Activated CD4-positive, alpha-beta T cell treated with anti-CD3 and anti-CD28 coated beads, Interleukin-2, amount 10 ng/mL, durations not matched to agents 7 days and 5 days (primary cell): ENCODE measurements around the gene DNAL4. TPM values are rescaled to one million over a fixed set of nuclear protein-coding genes. Genes with fewer than 3 reads are reported as not detected.

Experiments used
- CTCF ChIA-PET: fragments of 350-600 bp; sonication (Branson Sonifier 250); formaldehyde crosslinking; loops from one replicate; lab custom pipeline; 2021; ENCODE audit warnings: antibody characterized with exemption; lab: Charles Lee
- POLR2A ChIA-PET: fragments of 350-600 bp; sonication (Branson Sonifier 250); formaldehyde crosslinking; loops from one replicate; lab custom pipeline; 2021; ENCODE audit warnings: antibody characterized with exemption; lab: Charles Lee
- DNase-seq: peaks from one replicate; pipeline ENCODE4 v3.0.0-alpha.2; 2020
- H3K27ac Mint-ChIP-seq: one replicate; pipeline ENCODE4 v1.8.0; 2021; ENCODE audit warnings: mild to moderate bottlenecking, moderate library complexity, mixed read lengths
- H3K27me3 Mint-ChIP-seq: one replicate; pipeline ENCODE4 v1.8.0; 2021; ENCODE audit warnings: mixed read lengths
- H3K36me3 Mint-ChIP-seq: one replicate; pipeline ENCODE4 v1.8.0; 2021; ENCODE audit warnings: low read depth, mixed read lengths
- H3K4me1 Mint-ChIP-seq: one replicate; pipeline ENCODE4 v1.8.0; 2021; ENCODE audit warnings: mixed read lengths
- H3K4me3 Mint-ChIP-seq: one replicate; pipeline ENCODE4 v1.8.0; 2021; ENCODE audit warnings: mild to moderate bottlenecking, moderate library complexity, mixed read lengths
- H3K9me3 Mint-ChIP-seq: one replicate; pipeline ENCODE4 v1.8.0; 2021; ENCODE audit warnings: mixed read lengths
- total RNA-seq, 2 experiments: library from RNA; stranded (reverse); gene quantifications; one replicate each; pipeline ENCODE4 v1.2.3, GENCODE V29; 2021

DNAL4 gene
- total RNA-seq, 2 experiments from 2014 or later = 7.9 to 10.2 TPM

GRCh38 chr22:38760477-38761201, 33.3 kb downstream of the DNAL4 start:
- Mint-ChIP-seq H3K27ac (no peak overlapping the region), H3K4me3 (no peak overlapping the region), H3K36me3 (peaks cover 13% of the 10 kb centered on the region), H3K27me3 (no peaks in the 10 kb centered on the region), H3K4me1 (peaks cover 24% of the 10 kb centered on the region), H3K9me3 (no peaks in the 10 kb centered on the region)
- no peak for DNase-seq
- CTCF ChIA-PET = interaction anchor here (0.6 to 1.2 kb wide), 2 partner anchors 9 to 243 kb away, joined by 4 read pairs; no protein-coding TSS in a partner anchor
- POLR2A ChIA-PET = no interaction called here

GRCh38 chr22:38759005-38759404, 34.9 kb downstream of the DNAL4 start:
- CTCF ChIA-PET = interaction anchor here (1.0 to 2.5 kb wide), 3 partner anchors 10 to 111 kb away, joined by 3 to 18 read pairs (median 3); no protein-coding TSS in a partner anchor
- Mint-ChIP-seq H3K4me1 (peaks cover 24% of the 10 kb centered on the region), H3K9me3 (no peaks in the 10 kb centered on the region), H3K27me3 (no peaks in the 10 kb centered on the region), H3K27ac (peak overlapping the region; percentile 94), H3K4me3 (peak overlapping the region; percentile 93), H3K36me3 (peaks cover 26% of the 10 kb centered on the region)
- no peak for DNase-seq
- POLR2A ChIA-PET = no interaction called here

- Mint-ChIP-seq H3K27me3 (no peaks in the 10 kb centered on the region), H3K27ac (peak overlapping the region; percentile 94), H3K4me1 (peaks cover 26% of the 10 kb centered on the region), H3K4me3 (peak overlapping the region; percentile 93), H3K36me3 (peaks cover 32% of the 10 kb centered on the region), H3K9me3 (no peaks in the 10 kb centered on the region)
- POLR2A ChIA-PET = interaction anchor here (0.6 kb wide), 1 partner anchor 241 kb away, joined by 4 read pairs; no protein-coding TSS in a partner anchor
- CTCF ChIA-PET = interaction anchor here (0.6 to 2.5 kb wide), 3 partner anchors 10 to 544 kb away, joined by 3 to 18 read pairs (median 4); no protein-coding TSS in a partner anchor
- peak; percentile 71 for DNase-seq
These were observed 35.5 kb downstream of the DNAL4 start for GRCh38 chr22:38758276-38758945.

- Mint-ChIP-seq H3K27me3 (no peaks in the 10 kb centered on the region), H3K9me3 (no peaks in the 10 kb centered on the region), H3K27ac (peak overlapping the region; percentile 94), H3K36me3 (peaks cover 41% of the 10 kb centered on the region), H3K4me3 (peak overlapping the region; percentile 93), H3K4me1 (peaks cover 30% of the 10 kb centered on the region)
- CTCF ChIA-PET = interaction anchor here (2.1 to 2.5 kb wide), 2 partner anchors 9 to 11 kb away, joined by 7 to 18 read pairs; no protein-coding TSS in a partner anchor
- no peak for DNase-seq
- POLR2A ChIA-PET = no interaction called here
These were observed 36.5 kb downstream of the DNAL4 start for GRCh38 chr22:38757464-38757757.

GRCh38 chr22:38756711-38757463, 37.1 kb downstream of the DNAL4 start:
- peak overlapping the region; percentile 94 for H3K27ac Mint-ChIP-seq
- H3K27me3 Mint-ChIP-seq = no peaks in the 10 kb centered on the region
- CTCF ChIA-PET = interaction anchor here (1.0 to 2.5 kb wide), 3 partner anchors 9 to 23 kb away, joined by 3 to 18 read pairs (median 7); no protein-coding TSS in a partner anchor
- POLR2A ChIA-PET = interaction anchor here (0.7 kb wide), 1 partner anchor 357 kb away, joined by 3 read pairs; no protein-coding TSS in a partner anchor
- peaks cover 46% of the 10 kb centered on the region for H3K36me3 Mint-ChIP-seq
- H3K9me3 Mint-ChIP-seq = no peaks in the 10 kb centered on the region
- no peak for DNase-seq
- peak overlapping the region; percentile 93 for H3K4me3 Mint-ChIP-seq
- H3K4me1 Mint-ChIP-seq = peaks cover 32% of the 10 kb centered on the region

- Mint-ChIP-seq H3K27me3 (no peaks in the 10 kb centered on the region), H3K27ac (peak within 1 kb of the TSS; percentile 100), H3K9me3 (no peaks in the 10 kb centered on the region), H3K4me3 (peak within 1 kb of the TSS; percentile 98), H3K36me3 (peaks cover 54% of the 10 kb centered on the region), H3K4me1 (peaks cover 41% of the 10 kb centered on the region)
- DNase-seq = peak; percentile 94
- ChIA-PET POLR2A (interaction anchor here (0.6 to 0.7 kb wide), 2 partner anchors 57 to 357 kb away, joined by 3 to 8 read pairs; no protein-coding TSS in a partner anchor), CTCF (interaction anchor here (1.0 to 2.1 kb wide), 2 partner anchors 10 to 22 kb away, joined by 3 to 7 read pairs; no protein-coding TSS in a partner anchor)
These were observed 37.9 kb downstream of the DNAL4 start, which contains the start of gene SUN2 for GRCh38 chr22:38755911-38756532. Gene SUN2, minus strand, starts transcription at chr22:38755998. Its CDS starts 3,370 bp downstream, at chr22:38752628.

- DNase-seq = peak; percentile 49
- Mint-ChIP-seq H3K36me3 (peaks cover 59% of the 10 kb centered on the region), H3K9me3 (no peaks in the 10 kb centered on the region), H3K27ac (peak overlapping the region; percentile 100), H3K27me3 (no peaks in the 10 kb centered on the region), H3K4me3 (peak overlapping the region; percentile 98), H3K4me1 (peaks cover 45% of the 10 kb centered on the region)
- ChIA-PET CTCF (interaction anchor here (1.1 to 2.1 kb wide), 2 partner anchors 11 to 14 kb away, joined by 4 to 7 read pairs; no protein-coding TSS in a partner anchor), POLR2A (interaction anchor here (1.0 kb wide), 1 partner anchor 21 kb away, joined by 3 read pairs; no protein-coding TSS in a partner anchor)
These were observed 38.6 kb downstream of the DNAL4 start for GRCh38 chr22:38755155-38755910.

GRCh38 chr22:38754751-38755154, 39.2 kb downstream of the DNAL4 start:
- peak; percentile 63 for DNase-seq
- CTCF ChIA-PET = interaction anchor here (1.1 kb wide), 2 partner anchors 14 to 73 kb away, joined by 4 to 5 read pairs; partner anchors contain the start of gene TOMM22

GRCh38 chr22:38753948-38754750, 39.8 kb downstream of the DNAL4 start:
- no peaks in the 10 kb centered on the region for H3K27me3 Mint-ChIP-seq
- H3K4me3 Mint-ChIP-seq = peak overlapping the region; percentile 98
- H3K9me3 Mint-ChIP-seq = no peaks in the 10 kb centered on the region
- POLR2A ChIA-PET = interaction anchor here (0.5 to 1.0 kb wide), 2 partner anchors 20 to 60 kb away, joined by 3 read pairs; no protein-coding TSS in a partner anchor
- CTCF ChIA-PET = interaction anchor here (1.1 kb wide), 2 partner anchors 15 to 72 kb away, joined by 4 to 5 read pairs; partner anchors contain the start of gene TOMM22
- peak overlapping the region; percentile 100 for H3K27ac Mint-ChIP-seq
- peaks cover 54% of the 10 kb centered on the region for H3K4me1 Mint-ChIP-seq
- DNase-seq = peak; percentile 51
- H3K36me3 Mint-ChIP-seq = peaks cover 71% of the 10 kb centered on the region

More at GRCh38 chr22:38754751-38755154, 39.2 kb downstream of the DNAL4 start:
- H3K4me3 Mint-ChIP-seq = peak overlapping the region; percentile 98
- no peaks in the 10 kb centered on the region for H3K27me3 Mint-ChIP-seq
- H3K4me1 Mint-ChIP-seq = peaks cover 51% of the 10 kb centered on the region
- no peaks in the 10 kb centered on the region for H3K9me3 Mint-ChIP-seq
- peak overlapping the region; percentile 100 for H3K27ac Mint-ChIP-seq
- POLR2A ChIA-PET = interaction anchor here (0.5 to 1.0 kb wide), 2 partner anchors 20 to 60 kb away, joined by 3 read pairs; no protein-coding TSS in a partner anchor
- H3K36me3 Mint-ChIP-seq = peaks cover 65% of the 10 kb centered on the region
